OCI-LY1 (cell line): ENCODE measurements around the gene GIPC3.

Experiments
- H2AFZ ChIP-seq: fragments of 200-600 bp; sonication (generic), shearing (Covaris generic); 2 replicates; pipeline ENCODE4 v1.6.0; 2014; ENCODE audit warnings: antibody characterized with exemption, mild to moderate bottlenecking, low read length
- H3F3A ChIP-seq: fragments of 200-600 bp; sonication (generic), shearing (Covaris generic); 2 replicates; pipeline ENCODE4 v1.6.0; 2014; ENCODE audit warnings: mild to moderate bottlenecking, antibody characterized with exemption, low read length, moderate library complexity; ENCODE audit not compliant: insufficient read depth
- H3K27ac ChIP-seq: fragments of 200-600 bp; sonication (generic); 2 replicates; pipeline ENCODE4 v1.5.1; 2014; ENCODE audit warnings: low read length, mixed run types, mild to moderate bottlenecking, low read depth; ENCODE audit not compliant: poor library complexity, severe bottlenecking
- H3K27me3 ChIP-seq: fragments of 200-600 bp; sonication (generic); 2 replicates; pipeline ENCODE4 v1.6.0; 2014; ENCODE audit warnings: antibody characterized with exemption, mild to moderate bottlenecking, low read length, moderate library complexity; ENCODE audit not compliant: insufficient read depth
- H3K36me3 ChIP-seq: fragments of 200-600 bp; sonication (generic); 2 replicates; pipeline ENCODE4 v1.6.1; 2014; ENCODE audit warnings: mild to moderate bottlenecking, antibody characterized with exemption, low read length, moderate library complexity, mixed read lengths; ENCODE audit not compliant: insufficient read depth
- H3K4me1 ChIP-seq: fragments of 200-600 bp; sonication (generic); 2 replicates; pipeline ENCODE4 v1.5.1; 2014; ENCODE audit warnings: mild to moderate bottlenecking, low read length, moderate library complexity; ENCODE audit not compliant: insufficient read depth, severe bottlenecking
- H3K4me2 ChIP-seq: fragments of 200-600 bp; sonication (generic), shearing (Covaris generic); 2 replicates; pipeline ENCODE4 v1.6.1; 2014; ENCODE audit warnings: low read length
- H3K4me3 ChIP-seq: fragments of 200-600 bp; sonication (generic); 2 replicates; pipeline ENCODE4 v1.5.1; 2014; ENCODE audit warnings: low read length, low read depth, mild to moderate bottlenecking, mixed read lengths; ENCODE audit not compliant: poor library complexity, severe bottlenecking
- H3K79me2 ChIP-seq: fragments of 200-600 bp; shearing (Covaris generic); 2 replicates; pipeline ENCODE4 v1.6.1; 2016; ENCODE audit warnings: mixed run types, low read length, mixed read lengths; ENCODE audit not compliant: insufficient read depth
- H3K9ac ChIP-seq: fragments of 200-600 bp; sonication (generic), shearing (Covaris generic); 2 replicates; pipeline ENCODE4 v1.6.1; 2014; ENCODE audit warnings: mild to moderate bottlenecking, low read length, mixed read lengths
- H3K9me2 ChIP-seq: fragments of 200-600 bp; sonication (generic), shearing (Covaris generic); 2 replicates; pipeline ENCODE4 v1.6.1; 2014; ENCODE audit warnings: low read depth, mild to moderate bottlenecking, low read length, mixed read lengths
- H3K9me3 ChIP-seq: fragments of 200-600 bp; shearing (Covaris generic); 2 replicates; pipeline ENCODE4 v1.6.1; 2014; ENCODE audit warnings: low read length, mixed read lengths
- H4K20me1 ChIP-seq: fragments of 200-600 bp; sonication (generic), shearing (Covaris generic); 2 replicates; pipeline ENCODE4 v1.6.0; 2016; ENCODE audit warnings: mild to moderate bottlenecking, low read length; ENCODE audit not compliant: insufficient read depth
- EZH2 ChIP-seq: fragments of 200-600 bp; sonication (generic), shearing (Covaris generic); IDR thresholded peaks from 2 replicates; pipeline ENCODE4 v1.8.0; 2017; ENCODE audit warnings: borderline replicate concordance, mixed run types, mild to moderate bottlenecking, antibody characterized with exemption, low read length, moderate library complexity, mixed read lengths
- TF ChIP-seq, protein P1 (sequence below): fragments of 200-600 bp; sonication (generic), shearing (Covaris generic); IDR thresholded peaks from 2 replicates; pipeline ENCODE4 v1.5.1; 2017; ENCODE audit warnings: mild to moderate bottlenecking, antibody characterized with exemption, low read length, moderate library complexity, mixed read lengths

The GIPC3 gene

DNA sequence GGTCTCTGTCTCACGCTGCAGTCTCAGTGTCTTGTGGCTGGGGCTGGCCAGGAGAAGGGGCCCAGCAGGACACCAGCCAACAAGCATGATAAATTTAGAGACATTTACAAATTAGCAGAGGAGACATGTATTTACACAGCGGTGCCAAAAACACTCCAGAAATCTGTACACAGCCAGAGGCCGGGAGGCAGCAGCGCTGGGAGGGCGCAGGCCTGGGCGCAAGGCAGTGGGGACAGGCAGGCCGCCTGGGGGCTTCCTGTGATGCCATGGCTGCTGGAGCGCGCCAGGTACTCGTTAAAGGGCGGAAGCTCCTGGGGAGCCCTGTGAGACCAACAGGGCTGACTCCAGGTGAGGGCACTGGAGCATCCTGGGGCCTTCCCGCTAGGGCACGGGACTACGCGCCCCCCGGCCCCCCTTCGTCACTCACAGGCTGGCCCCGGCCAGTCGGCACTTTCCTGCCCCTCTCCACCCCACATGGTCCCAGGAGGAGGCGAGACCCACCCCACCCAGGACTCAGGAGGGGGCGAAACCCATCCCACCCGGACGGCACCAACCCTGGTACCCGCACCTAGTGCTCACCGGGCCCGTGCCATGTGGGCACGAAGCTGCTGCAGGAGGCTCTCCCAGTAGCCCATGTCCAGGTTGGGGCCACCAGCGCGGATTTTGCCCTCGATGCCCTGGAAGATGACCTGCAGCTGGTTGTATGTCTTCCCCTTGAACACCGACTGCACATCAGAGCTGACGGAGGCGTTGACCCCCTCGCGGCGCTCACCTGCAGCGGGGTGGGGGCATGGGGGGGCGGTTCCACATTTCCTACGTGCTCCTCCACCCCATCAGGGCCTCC lies 28.8 kb downstream of the GIPC3 start:
- Histone ChIP-seq H3F3A (no peaks in the 10 kb centered on the region), H3K4me2 (no peak overlapping the region), H3K9me3 (no peaks in the 10 kb centered on the region), H3K4me1 (no peaks in the 10 kb centered on the region), H3K27me3 (no peaks in the 10 kb centered on the region), H4K20me1 (no peaks in the 10 kb centered on the region), H3K27ac (no peak overlapping the region), H3K9me2 (no peaks in the 10 kb centered on the region), H2AFZ (no peak overlapping the region), H3K36me3 (peaks cover 28% of the 10 kb centered on the region), H3K9ac (no peak overlapping the region), H3K79me2 (no peaks in the 10 kb centered on the region), H3K4me3 (no peak overlapping the region)
- TF ChIP-seq, protein P1, sequence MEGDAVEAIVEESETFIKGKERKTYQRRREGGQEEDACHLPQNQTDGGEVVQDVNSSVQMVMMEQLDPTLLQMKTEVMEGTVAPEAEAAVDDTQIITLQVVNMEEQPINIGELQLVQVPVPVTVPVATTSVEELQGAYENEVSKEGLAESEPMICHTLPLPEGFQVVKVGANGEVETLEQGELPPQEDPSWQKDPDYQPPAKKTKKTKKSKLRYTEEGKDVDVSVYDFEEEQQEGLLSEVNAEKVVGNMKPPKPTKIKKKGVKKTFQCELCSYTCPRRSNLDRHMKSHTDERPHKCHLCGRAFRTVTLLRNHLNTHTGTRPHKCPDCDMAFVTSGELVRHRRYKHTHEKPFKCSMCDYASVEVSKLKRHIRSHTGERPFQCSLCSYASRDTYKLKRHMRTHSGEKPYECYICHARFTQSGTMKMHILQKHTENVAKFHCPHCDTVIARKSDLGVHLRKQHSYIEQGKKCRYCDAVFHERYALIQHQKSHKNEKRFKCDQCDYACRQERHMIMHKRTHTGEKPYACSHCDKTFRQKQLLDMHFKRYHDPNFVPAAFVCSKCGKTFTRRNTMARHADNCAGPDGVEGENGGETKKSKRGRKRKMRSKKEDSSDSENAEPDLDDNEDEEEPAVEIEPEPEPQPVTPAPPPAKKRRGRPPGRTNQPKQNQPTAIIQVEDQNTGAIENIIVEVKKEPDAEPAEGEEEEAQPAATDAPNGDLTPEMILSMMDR = no peak
- no peak for TF ChIP-seq EZH2

DNA sequence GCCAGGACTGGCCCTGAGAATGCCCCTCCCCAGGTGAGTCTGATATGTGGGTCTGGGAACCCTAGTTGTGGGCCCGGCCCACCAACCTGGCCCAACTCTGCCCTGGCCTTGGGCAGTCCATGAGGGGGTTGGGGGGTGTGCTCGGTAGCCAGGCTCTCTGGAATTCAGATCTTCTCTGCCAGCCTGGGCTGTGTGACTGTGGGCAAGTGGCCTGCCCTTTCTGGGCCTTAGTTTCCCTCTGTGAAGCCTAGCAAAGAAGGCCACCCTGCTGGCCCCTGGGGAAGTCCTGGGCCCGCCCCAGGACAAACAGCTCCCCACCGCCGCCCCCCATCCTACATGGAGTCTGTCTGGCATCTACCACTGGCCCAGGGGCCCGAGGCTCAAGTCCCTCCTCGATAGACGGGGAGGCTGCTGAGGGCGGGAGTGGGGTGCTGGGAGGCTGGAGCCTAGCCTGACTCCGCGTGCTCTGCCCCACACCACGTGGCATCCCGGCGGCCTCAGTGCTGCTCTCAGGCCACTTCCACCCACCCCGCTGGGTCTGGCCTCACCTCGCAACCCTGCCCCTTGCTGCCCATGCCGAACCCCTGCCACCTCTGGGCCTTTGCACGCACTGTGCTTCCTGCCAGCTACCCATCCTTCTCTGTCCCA lies 29.7 kb downstream of the GIPC3 start:
- H3K27ac ChIP-seq = no peak overlapping the region
- no peak overlapping the region for H3K9ac ChIP-seq
- H3K4me1 ChIP-seq = no peaks in the 10 kb centered on the region
- no peaks in the 10 kb centered on the region for H3K27me3 ChIP-seq
- H3K79me2 ChIP-seq = no peaks in the 10 kb centered on the region
- H3F3A ChIP-seq = no peaks in the 10 kb centered on the region
- no peaks in the 10 kb centered on the region for H3K9me2 ChIP-seq
- H2AFZ ChIP-seq = no peak overlapping the region
- TF ChIP-seq EZH2 = no peak
- TF ChIP-seq, protein P1 = no peak
- H3K4me2 ChIP-seq = no peak overlapping the region
- H3K9me3 ChIP-seq = no peaks in the 10 kb centered on the region
- H3K4me3 ChIP-seq = no peak overlapping the region
- H4K20me1 ChIP-seq = no peaks in the 10 kb centered on the region
- peaks cover 28% of the 10 kb centered on the region for H3K36me3 ChIP-seq

DNA sequence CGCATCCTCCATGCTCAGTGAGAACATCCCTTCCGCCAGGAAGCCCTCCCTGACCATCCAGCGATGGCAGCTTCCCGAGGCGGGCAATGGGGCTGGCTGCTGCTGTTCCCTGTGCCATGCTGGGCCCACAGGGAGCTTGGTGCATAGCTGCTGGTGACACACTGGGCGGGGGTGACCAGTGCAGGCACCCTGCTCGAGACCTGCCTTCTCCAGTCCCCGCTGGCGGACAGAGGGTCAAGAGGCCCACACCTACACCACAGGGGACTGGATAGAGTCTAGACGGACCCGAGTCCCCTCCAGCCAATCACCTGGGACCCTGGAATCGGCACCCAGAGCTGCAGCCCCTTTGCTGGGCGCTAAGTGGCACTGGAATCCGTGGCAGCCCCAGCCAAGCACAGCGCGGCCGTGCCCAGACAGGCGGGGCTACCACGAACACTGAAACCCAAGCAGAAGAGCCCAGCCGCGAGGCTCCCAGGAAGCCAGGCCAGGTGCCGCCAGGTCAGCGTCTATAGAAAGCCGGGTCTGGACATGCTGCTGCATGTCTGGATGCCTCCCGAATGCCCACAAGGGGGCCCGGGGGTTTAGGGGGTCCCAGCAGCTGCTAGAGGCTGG lies 30.4 kb downstream of the GIPC3 start:
- Histone ChIP-seq H3K9ac (no peak overlapping the region), H3K4me1 (no peaks in the 10 kb centered on the region), H3K36me3 (peaks cover 22% of the 10 kb centered on the region), H3F3A (no peaks in the 10 kb centered on the region), H3K9me3 (no peaks in the 10 kb centered on the region), H3K27ac (no peak overlapping the region), H3K4me3 (no peak overlapping the region), H3K9me2 (no peaks in the 10 kb centered on the region), H4K20me1 (no peaks in the 10 kb centered on the region), H3K4me2 (no peak overlapping the region), H2AFZ (no peak overlapping the region), H3K79me2 (no peaks in the 10 kb centered on the region), H3K27me3 (no peaks in the 10 kb centered on the region)
- TF ChIP-seq, protein P1 = no peak
- TF ChIP-seq EZH2 = no peak
